ENCODE measurements around the gene UBE2E3.

The UBE2E3 gene

GRCh38 chr2:180943275-180943674 lies 37.1 kb upstream of the UBE2E3 start:
- H3K4me3 ChIP-seq (ENCODE audit: low read depth, low read length): no peak overlapping the region
- DNase-seq (ENCODE audit: low read depth): no peak
- TF ChIP-seq CTCF (IDR thresholded peaks at IDR 0.05; ENCODE audit: low read depth, low read length): no peak
- no peak for TF ChIP-seq POLR2A (IDR thresholded peaks at IDR 0.05; ENCODE audit: extremely low read depth, insufficient read length)
- no peak for TF ChIP-seq MYC (IDR thresholded peaks at IDR 0.05; ENCODE audit: low read depth, low read length)
- TF ChIP-seq MAX (IDR thresholded peaks at IDR 0.05; ENCODE audit: low read depth, low read length): no peak

GRCh38 chr2:180944372-180944771 lies 36.0 kb upstream of the UBE2E3 start:
- TF ChIP-seq CTCF (IDR thresholded peaks at IDR 0.05; ENCODE audit: low read depth, low read length): no peak
- no peak for TF ChIP-seq MYC (IDR thresholded peaks at IDR 0.05; ENCODE audit: low read depth, low read length)
- TF ChIP-seq MAX (IDR thresholded peaks at IDR 0.05; ENCODE audit: low read depth, low read length): no peak
- no peak for TF ChIP-seq POLR2A (IDR thresholded peaks at IDR 0.05; ENCODE audit: extremely low read depth, insufficient read length)
- no peak overlapping the region for H3K4me3 ChIP-seq (ENCODE audit: low read depth, low read length)

GRCh38 chr2:180947208-180947689 lies 33.2 kb upstream of the UBE2E3 start:
- H3K4me3 ChIP-seq (ENCODE audit: low read depth, low read length): no peak overlapping the region
- TF ChIP-seq POLR2A (IDR thresholded peaks at IDR 0.05; ENCODE audit: extremely low read depth, insufficient read length) (no peak), MAX (IDR thresholded peaks at IDR 0.05; ENCODE audit: low read depth, low read length) (no peak), MYC (IDR thresholded peaks at IDR 0.05; ENCODE audit: low read depth, low read length) (no peak), CTCF (IDR thresholded peaks at IDR 0.05; ENCODE audit: low read depth, low read length) (no peak)
- no peak for DNase-seq (ENCODE audit: low read depth)

More at GRCh38 chr2:180944372-180944771, 36.0 kb upstream of the UBE2E3 start:
- no peak for DNase-seq (ENCODE audit: low read depth)

GRCh38 chr2:180949896-180950295 lies 30.5 kb upstream of the UBE2E3 start:
- TF ChIP-seq POLR2A (IDR thresholded peaks at IDR 0.05; ENCODE audit: extremely low read depth, insufficient read length) (no peak), MYC (IDR thresholded peaks at IDR 0.05; ENCODE audit: low read depth, low read length) (no peak), CTCF (IDR thresholded peaks at IDR 0.05; ENCODE audit: low read depth, low read length) (no peak), MAX (IDR thresholded peaks at IDR 0.05; ENCODE audit: low read depth, low read length) (no peak)

GRCh38 chr2:180952082-180952481 lies 28.3 kb upstream of the UBE2E3 start:
- TF ChIP-seq POLR2A (IDR thresholded peaks at IDR 0.05; ENCODE audit: extremely low read depth, insufficient read length) (no peak), MAX (IDR thresholded peaks at IDR 0.05; ENCODE audit: low read depth, low read length) (no peak), CTCF (IDR thresholded peaks at IDR 0.05; ENCODE audit: low read depth, low read length) (no peak), MYC (IDR thresholded peaks at IDR 0.05; ENCODE audit: low read depth, low read length) (no peak)
- DNase-seq (ENCODE audit: low read depth): no peak
- H3K4me3 ChIP-seq (ENCODE audit: low read depth, low read length): no peak overlapping the region

More at GRCh38 chr2:180949896-180950295, 30.5 kb upstream of the UBE2E3 start:
- DNase-seq (ENCODE audit: low read depth): no peak
- H3K4me3 ChIP-seq (ENCODE audit: low read depth, low read length): no peak overlapping the region

Measured in NB4 (cell line).